ENCODE data around the gene OLFML2A.

The OLFML2A gene

GRCh38 chr9:124743686-124744348 is 33.1 kb upstream of the OLFML2A start:
- no CpG with 5 or more reads among the region's 5 CpGs for WGBS (ENCODE audit: insufficient coverage, insufficient read length)
- no peak overlapping the region for H3K27ac ChIP-seq (ENCODE audit: low read length)
- 0 out of 2 replicates have a peak, but pooled peaks cover 3% of the 10 kb centered on the region for H3K4me1 ChIP-seq (ENCODE audit: control insufficient read depth, insufficient read depth, low read length)
- no peak overlapping the region for H3K4me3 ChIP-seq (ENCODE audit: low read length)
- H3K36me3 ChIP-seq (ENCODE audit: control insufficient read depth, insufficient read depth, low read length): no peaks in the 10 kb centered on the region
- no peaks in the 10 kb centered on the region for H3K9me3 ChIP-seq (ENCODE audit: control insufficient read depth, insufficient read depth, low read length)
- no peaks in the 10 kb centered on the region for H3K27me3 ChIP-seq (ENCODE audit: control insufficient read depth, insufficient read depth, low read length)
- no peak for DNase-seq (ENCODE audit: low read depth, low spot score)

GRCh38 chr9:124747065-124747464 is 29.9 kb upstream of the OLFML2A start:
- no peak overlapping the region for H3K27ac ChIP-seq (ENCODE audit: low read length)
- 0 out of 2 replicates have a peak, but pooled peaks cover 3% of the 10 kb centered on the region for H3K4me1 ChIP-seq (ENCODE audit: control insufficient read depth, insufficient read depth, low read length)
- no peaks in the 10 kb centered on the region for H3K36me3 ChIP-seq (ENCODE audit: control insufficient read depth, insufficient read depth, low read length)
- WGBS (ENCODE audit: insufficient coverage, insufficient read length): no CpG with 5 or more reads among the region's 4 CpGs
- H3K27me3 ChIP-seq (ENCODE audit: control insufficient read depth, insufficient read depth, low read length): no peaks in the 10 kb centered on the region
- no peak for DNase-seq (ENCODE audit: low read depth, low spot score)
- H3K9me3 ChIP-seq (ENCODE audit: control insufficient read depth, insufficient read depth, low read length): no peaks in the 10 kb centered on the region
- H3K4me3 ChIP-seq (ENCODE audit: low read length): no peak overlapping the region

DNA sequence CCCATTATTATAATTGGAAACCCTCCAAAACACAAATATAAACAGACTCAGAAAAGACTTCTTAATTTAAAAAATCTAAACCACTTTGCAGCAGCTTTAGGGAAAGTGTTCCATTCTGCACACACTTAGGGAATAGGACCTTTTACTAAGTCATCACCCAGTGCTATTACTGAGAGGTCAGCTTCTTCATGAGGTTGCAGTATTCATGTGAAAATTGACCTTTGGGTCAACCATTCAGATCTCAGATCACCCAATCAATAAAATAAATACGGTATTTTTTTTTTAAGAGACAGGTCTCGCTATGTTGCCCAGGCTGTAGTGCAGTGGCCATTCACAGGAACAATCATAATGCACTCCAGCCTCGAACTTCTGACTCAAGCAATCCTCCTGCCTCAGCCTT is 27.6 kb upstream of the OLFML2A start:
- Histone ChIP-seq H3K4me1 (ENCODE audit: control insufficient read depth, insufficient read depth, low read length) (0 out of 2 replicates have a peak, but pooled peaks cover 1% of the 10 kb centered on the region), H3K4me3 (ENCODE audit: low read length) (no peak overlapping the region), H3K27ac (ENCODE audit: low read length) (no peak overlapping the region), H3K27me3 (ENCODE audit: control insufficient read depth, insufficient read depth, low read length) (no peaks in the 10 kb centered on the region), H3K9me3 (ENCODE audit: control insufficient read depth, insufficient read depth, low read length) (no peaks in the 10 kb centered on the region), H3K36me3 (ENCODE audit: control insufficient read depth, insufficient read depth, low read length) (no peaks in the 10 kb centered on the region)
- no CpG with 5 or more reads among the region's 3 CpGs for WGBS (ENCODE audit: insufficient coverage, insufficient read length)
- no peak for DNase-seq (ENCODE audit: low read depth, low spot score)

DNA sequence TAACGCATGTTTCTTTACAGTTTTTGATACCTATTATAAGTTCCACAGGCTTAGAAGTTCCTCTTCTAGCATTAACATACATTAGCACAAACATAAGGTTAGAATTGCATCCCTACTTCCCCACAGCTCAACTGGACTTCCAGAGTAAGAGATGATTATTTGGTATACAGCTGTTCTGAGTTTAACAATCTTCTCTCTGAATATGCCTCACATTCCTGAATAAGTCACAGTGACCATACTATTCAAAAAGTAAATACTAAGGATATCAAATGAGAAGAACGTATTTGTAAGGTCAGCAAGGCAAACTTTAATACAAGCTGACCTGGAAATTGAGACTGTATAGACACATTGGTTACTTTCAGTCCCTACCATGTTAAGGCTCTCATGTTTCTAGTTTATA is 27.2 kb upstream of the OLFML2A start:
- DNase-seq (ENCODE audit: low read depth, low spot score): no peak
- Histone ChIP-seq H3K4me3 (ENCODE audit: low read length) (no peak overlapping the region), H3K27ac (ENCODE audit: low read length) (no peak overlapping the region), H3K36me3 (ENCODE audit: control insufficient read depth, insufficient read depth, low read length) (no peaks in the 10 kb centered on the region), H3K9me3 (ENCODE audit: control insufficient read depth, insufficient read depth, low read length) (no peaks in the 10 kb centered on the region), H3K4me1 (ENCODE audit: control insufficient read depth, insufficient read depth, low read length) (peaks cover 1% of the 10 kb centered on the region; the same call in 1 of the 2 replicates), H3K27me3 (ENCODE audit: control insufficient read depth, insufficient read depth, low read length) (no peaks in the 10 kb centered on the region)
- WGBS (ENCODE audit: insufficient coverage, insufficient read length): no CpG with 5 or more reads among the region's 2 CpGs

- WGBS (ENCODE audit: insufficient coverage, insufficient read length): no CpG with 5 or more reads among the region's 1 CpG
- no peak for DNase-seq (ENCODE audit: low read depth, low spot score)
- Histone ChIP-seq H3K27me3 (ENCODE audit: control insufficient read depth, insufficient read depth, low read length) (no peaks in the 10 kb centered on the region), H3K27ac (ENCODE audit: low read length) (no peak overlapping the region), H3K36me3 (ENCODE audit: control insufficient read depth, insufficient read depth, low read length) (no peaks in the 10 kb centered on the region), H3K4me1 (ENCODE audit: control insufficient read depth, insufficient read depth, low read length) (peaks cover 1% of the 10 kb centered on the region; the same call in 1 of the 2 replicates), H3K9me3 (ENCODE audit: control insufficient read depth, insufficient read depth, low read length) (no peaks in the 10 kb centered on the region), H3K4me3 (ENCODE audit: low read length) (no peak overlapping the region)
Measured at GRCh38 chr9:124752967-124753366, 24.0 kb upstream of the OLFML2A start.

- no CpG with 5 or more reads among the region's 4 CpGs for whole genome bisulfite sequencing (ENCODE audit: insufficient coverage, insufficient read length)
- Histone ChIP-seq H3K27me3 (ENCODE audit: control insufficient read depth, insufficient read depth, low read length) (no peaks in the 10 kb centered on the region), H3K4me3 (ENCODE audit: low read length) (no peak overlapping the region), H3K27ac (ENCODE audit: low read length) (no peak overlapping the region), H3K36me3 (ENCODE audit: control insufficient read depth, insufficient read depth, low read length) (no peaks in the 10 kb centered on the region), H3K9me3 (ENCODE audit: control insufficient read depth, insufficient read depth, low read length) (no peaks in the 10 kb centered on the region), H3K4me1 (ENCODE audit: control insufficient read depth, insufficient read depth, low read length) (peaks cover 1% of the 10 kb centered on the region; the same call in 1 of the 2 replicates)
- DNase-seq (ENCODE audit: low read depth, low spot score): no peak
Measured at GRCh38 chr9:124754289-124754688, 22.6 kb upstream of the OLFML2A start.

GRCh38 chr9:124755061-124755460 is 21.9 kb upstream of the OLFML2A start:
- Histone ChIP-seq H3K4me3 (ENCODE audit: low read length) (no peak overlapping the region), H3K27ac (ENCODE audit: low read length) (no peak overlapping the region), H3K9me3 (ENCODE audit: control insufficient read depth, insufficient read depth, low read length) (no peaks in the 10 kb centered on the region), H3K27me3 (ENCODE audit: control insufficient read depth, insufficient read depth, low read length) (no peaks in the 10 kb centered on the region), H3K4me1 (ENCODE audit: control insufficient read depth, insufficient read depth, low read length) (peaks cover 1% of the 10 kb centered on the region; the same call in 1 of the 2 replicates), H3K36me3 (ENCODE audit: control insufficient read depth, insufficient read depth, low read length) (no peaks in the 10 kb centered on the region)
- WGBS (ENCODE audit: insufficient coverage, insufficient read length): no CpG with 5 or more reads among the region's 3 CpGs
- no peak for DNase-seq (ENCODE audit: low read depth, low spot score)

GRCh38 chr9:124756011-124756410 is 20.9 kb upstream of the OLFML2A start:
- Histone ChIP-seq H3K4me3 (ENCODE audit: low read length) (no peak overlapping the region), H3K36me3 (ENCODE audit: control insufficient read depth, insufficient read depth, low read length) (no peaks in the 10 kb centered on the region), H3K27ac (ENCODE audit: low read length) (no peak overlapping the region), H3K9me3 (ENCODE audit: control insufficient read depth, insufficient read depth, low read length) (no peaks in the 10 kb centered on the region), H3K4me1 (ENCODE audit: control insufficient read depth, insufficient read depth, low read length) (peaks cover 1% of the 10 kb centered on the region; the same call in 1 of the 2 replicates), H3K27me3 (ENCODE audit: control insufficient read depth, insufficient read depth, low read length) (no peaks in the 10 kb centered on the region)
- WGBS (ENCODE audit: insufficient coverage, insufficient read length): no CpG with 5 or more reads among the region's 2 CpGs
- DNase-seq (ENCODE audit: low read depth, low spot score): no peak

GRCh38 chr9:124757616-124758015 is 19.3 kb upstream of the OLFML2A start:
- no peaks in the 10 kb centered on the region for H3K27me3 ChIP-seq (ENCODE audit: control insufficient read depth, insufficient read depth, low read length)
- peak overlapping the region; percentile 61 for H3K27ac ChIP-seq (ENCODE audit: low read length)
- H3K9me3 ChIP-seq (ENCODE audit: control insufficient read depth, insufficient read depth, low read length): no peaks in the 10 kb centered on the region
- no peak overlapping the region for H3K4me3 ChIP-seq (ENCODE audit: low read length)
- no CpG with 5 or more reads among the region's 6 CpGs for WGBS (ENCODE audit: insufficient coverage, insufficient read length)
- no peaks in the 10 kb centered on the region for H3K36me3 ChIP-seq (ENCODE audit: control insufficient read depth, insufficient read depth, low read length)
- H3K4me1 ChIP-seq (ENCODE audit: control insufficient read depth, insufficient read depth, low read length): peaks cover 1% of the 10 kb centered on the region; the same call in 1 of the 2 replicates
- DNase-seq (ENCODE audit: low read depth, low spot score): no peak

- WGBS (ENCODE audit: insufficient coverage, insufficient read length): no CpG with 5 or more reads among the region's 3 CpGs
- Histone ChIP-seq H3K4me1 (ENCODE audit: control insufficient read depth, insufficient read depth, low read length) (peaks cover 1% of the 10 kb centered on the region; the same call in 1 of the 2 replicates), H3K27me3 (ENCODE audit: control insufficient read depth, insufficient read depth, low read length) (no peaks in the 10 kb centered on the region), H3K4me3 (ENCODE audit: low read length) (no peak overlapping the region), H3K36me3 (ENCODE audit: control insufficient read depth, insufficient read depth, low read length) (no peaks in the 10 kb centered on the region), H3K9me3 (ENCODE audit: control insufficient read depth, insufficient read depth, low read length) (no peaks in the 10 kb centered on the region), H3K27ac (ENCODE audit: low read length) (peak overlapping the region; percentile 61)
- no peak for DNase-seq (ENCODE audit: low read depth, low spot score)
Measured at GRCh38 chr9:124758061-124758460, 18.9 kb upstream of the OLFML2A start.

- no peak overlapping the region for H3K27ac ChIP-seq (ENCODE audit: low read length)
- H3K36me3 ChIP-seq (ENCODE audit: control insufficient read depth, insufficient read depth, low read length): no peaks in the 10 kb centered on the region
- no peaks in the 10 kb centered on the region for H3K9me3 ChIP-seq (ENCODE audit: control insufficient read depth, insufficient read depth, low read length)
- H3K27me3 ChIP-seq (ENCODE audit: control insufficient read depth, insufficient read depth, low read length): no peaks in the 10 kb centered on the region
- peaks cover 1% of the 10 kb centered on the region; the same call in 1 of the 2 replicates for H3K4me1 ChIP-seq (ENCODE audit: control insufficient read depth, insufficient read depth, low read length)
- DNase-seq (ENCODE audit: low read depth, low spot score): no peak
- no peak overlapping the region for H3K4me3 ChIP-seq (ENCODE audit: low read length)
Measured at GRCh38 chr9:124758691-124759090, 18.2 kb upstream of the OLFML2A start.

All from iPS DF 6.9 (cell line).